Measurements from ENCODE around the gene GATAD2B.
"Not testable (repeated sequence)": the region's sequence is repeated elsewhere in the genome, so short reads cannot be mapped to it uniquely, and the experiment has no call there.

Gene GATAD2B

GRCh38 chr1:153795934-153796785 is 126.6 kb downstream of the GATAD2B start:
- DNase-seq (ENCODE audit: low spot score), result no peak

DNA sequence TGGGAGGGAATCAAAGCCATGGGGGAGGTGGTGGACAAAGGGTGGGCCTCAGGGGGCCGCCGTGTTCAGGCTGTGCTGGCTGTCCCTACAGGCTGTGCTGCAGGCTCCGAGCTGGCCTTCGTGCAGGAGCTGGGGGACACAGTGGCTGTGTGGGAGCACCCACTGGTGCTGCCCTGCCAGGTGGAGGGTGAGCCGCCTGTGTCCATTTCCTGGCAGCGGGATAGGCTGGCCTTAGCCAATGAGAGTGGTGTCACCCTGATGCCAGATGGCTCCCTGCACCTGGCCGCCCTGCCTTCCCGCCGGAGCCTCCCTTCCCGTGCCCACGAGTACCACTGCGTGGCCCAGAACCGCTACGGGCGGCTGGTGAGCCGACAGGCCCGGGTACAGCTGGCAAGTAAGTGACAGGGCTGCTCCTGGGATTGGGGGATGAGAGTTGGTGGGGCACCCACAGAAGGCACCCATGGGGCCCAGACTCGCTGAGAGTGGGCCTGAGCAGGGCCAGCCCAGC is 127.4 kb downstream of the GATAD2B start:
- no peak for DNase-seq (ENCODE audit: low spot score)

DNA sequence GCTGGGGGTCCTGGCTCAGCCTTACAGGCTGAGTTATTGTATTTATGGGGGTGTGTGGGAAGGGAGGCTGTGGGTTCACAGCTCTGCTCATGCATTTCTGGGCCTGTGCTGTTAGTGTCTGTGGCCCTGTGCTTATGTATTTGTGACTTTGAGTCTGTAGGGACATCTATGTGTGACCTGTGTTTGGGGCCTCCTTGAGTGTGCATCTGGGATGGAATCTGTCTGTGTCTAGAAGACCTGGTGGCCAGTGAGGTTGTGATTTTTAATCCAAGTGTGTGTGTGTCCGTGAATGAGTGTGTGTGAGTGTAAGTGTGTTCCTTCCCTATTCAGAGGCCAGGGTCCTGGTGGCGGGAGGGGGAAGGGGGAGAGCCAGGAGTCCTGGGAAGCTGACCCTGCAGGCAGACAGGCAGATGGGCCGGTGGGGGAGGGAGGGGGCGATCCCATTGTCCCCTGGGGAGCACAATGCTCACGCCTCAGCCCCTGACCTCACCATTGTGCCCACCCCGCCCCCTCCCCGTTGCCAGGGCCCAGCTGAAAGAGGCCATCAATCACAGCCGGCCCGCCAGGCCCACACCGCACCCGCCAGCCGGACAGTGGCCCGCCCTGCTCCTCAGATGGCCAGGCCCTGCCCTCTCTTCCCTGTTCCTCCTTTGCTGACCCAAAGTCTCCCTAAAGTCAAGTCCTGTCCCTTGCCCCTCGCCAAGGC is 128.0 kb downstream of the GATAD2B start:
- DNase-seq (ENCODE audit: low spot score), result no peak

DNA sequence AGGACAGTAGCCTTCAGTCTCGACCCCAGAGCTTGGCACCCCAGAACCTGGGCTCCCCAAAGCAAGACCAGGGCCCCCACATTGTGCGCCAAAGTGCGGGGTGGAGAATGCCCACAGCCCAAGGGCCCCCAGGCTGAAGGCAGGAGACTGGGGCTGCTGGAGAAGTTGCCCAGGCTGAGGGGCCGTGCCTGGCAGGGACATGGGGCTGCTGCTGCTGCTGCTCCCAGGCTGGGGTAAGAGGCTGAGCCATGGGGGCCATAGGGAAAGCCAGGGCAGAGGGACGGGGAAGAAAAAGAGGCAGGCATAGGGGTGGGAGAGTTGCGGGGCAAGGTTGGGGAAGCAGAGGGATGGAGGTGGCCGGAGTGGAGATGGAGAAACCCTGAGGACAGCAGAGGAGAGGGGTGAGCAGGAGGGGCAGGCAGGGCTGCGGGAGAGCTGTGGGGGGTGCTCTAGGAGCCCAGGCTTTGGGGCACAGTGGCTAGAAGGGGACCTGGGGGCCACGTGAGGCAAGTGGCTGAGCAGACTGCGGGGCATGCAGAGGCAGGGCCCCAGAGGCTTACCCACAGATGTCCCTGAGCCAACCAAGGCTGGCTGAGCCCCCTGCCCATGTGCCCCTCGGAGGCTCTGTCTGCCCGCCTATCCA is 128.7 kb downstream of the GATAD2B start:
- no peak for DNase-seq (ENCODE audit: low spot score)

DNA sequence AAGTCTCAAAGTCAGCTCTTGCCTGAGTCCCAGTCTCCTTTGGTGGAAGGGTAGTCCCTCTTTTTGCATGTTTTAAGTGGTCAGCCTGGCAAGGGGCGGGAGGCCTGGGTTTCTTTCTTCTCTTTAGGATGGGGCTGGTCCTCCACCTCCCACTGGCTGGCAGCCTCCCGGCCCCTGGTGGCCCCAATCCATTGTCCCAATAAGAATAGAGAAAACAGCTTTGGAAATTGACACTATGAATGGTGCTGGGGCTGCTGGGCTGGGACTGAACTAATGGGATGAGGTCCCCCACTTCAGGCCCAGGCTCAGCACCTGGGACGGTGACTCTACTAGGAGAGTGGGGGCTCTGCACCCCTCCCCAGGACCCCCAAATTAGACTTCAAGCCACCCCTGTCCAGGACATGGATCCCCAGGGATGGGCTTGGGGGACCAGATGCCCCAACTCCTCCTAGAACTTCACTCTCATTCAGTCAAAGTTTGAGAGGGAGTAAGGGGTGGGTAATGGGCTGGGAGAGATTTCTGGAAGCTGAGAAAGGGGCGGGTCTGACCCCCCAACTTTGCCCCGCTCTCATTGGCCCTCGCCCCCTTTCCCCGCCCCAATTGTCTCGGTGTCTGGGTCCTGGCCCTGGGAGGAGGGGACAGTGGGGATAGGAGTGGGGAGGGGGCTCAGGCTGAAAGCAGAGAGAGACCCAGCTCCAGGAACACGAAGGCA is 129.4 kb downstream of the GATAD2B start:
- no peak for DNase-seq (ENCODE audit: low spot score)

DNA sequence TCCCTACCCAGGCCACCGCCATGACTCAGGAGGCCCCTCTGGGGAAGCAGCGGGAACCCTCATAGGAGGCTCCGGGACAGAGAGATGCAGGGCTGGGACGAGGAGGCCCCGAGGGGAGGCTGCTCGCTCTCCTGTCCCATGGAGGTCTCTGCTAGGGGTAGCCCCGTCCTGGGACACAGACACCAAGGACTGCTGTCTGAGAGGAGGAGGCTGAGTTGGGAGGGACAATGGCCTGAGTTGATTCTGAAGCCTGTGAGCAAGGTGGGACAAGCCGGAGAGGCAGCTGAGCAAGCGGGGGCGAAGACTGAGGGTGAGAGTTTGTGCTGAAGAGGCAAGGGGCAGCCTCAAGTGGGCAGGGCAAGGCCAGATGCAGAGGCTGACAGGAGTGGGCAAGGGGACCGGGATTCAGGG is 130.1 kb downstream of the GATAD2B start:
- DNase-seq (ENCODE audit: low spot score), result no peak

- DNase-seq (ENCODE audit: low spot score), result no peak
These were observed 131.0 kb downstream of the GATAD2B start for GRCh38 chr1:153791648-153792253.

- peak; percentile 80 for DNase-seq (ENCODE audit: low spot score)
These were observed 131.7 kb downstream of the GATAD2B start for GRCh38 chr1:153790966-153791647.

- DNase-seq (ENCODE audit: low spot score), result peak; percentile 86
These were observed 132.3 kb downstream of the GATAD2B start for GRCh38 chr1:153790313-153790965.

DNA sequence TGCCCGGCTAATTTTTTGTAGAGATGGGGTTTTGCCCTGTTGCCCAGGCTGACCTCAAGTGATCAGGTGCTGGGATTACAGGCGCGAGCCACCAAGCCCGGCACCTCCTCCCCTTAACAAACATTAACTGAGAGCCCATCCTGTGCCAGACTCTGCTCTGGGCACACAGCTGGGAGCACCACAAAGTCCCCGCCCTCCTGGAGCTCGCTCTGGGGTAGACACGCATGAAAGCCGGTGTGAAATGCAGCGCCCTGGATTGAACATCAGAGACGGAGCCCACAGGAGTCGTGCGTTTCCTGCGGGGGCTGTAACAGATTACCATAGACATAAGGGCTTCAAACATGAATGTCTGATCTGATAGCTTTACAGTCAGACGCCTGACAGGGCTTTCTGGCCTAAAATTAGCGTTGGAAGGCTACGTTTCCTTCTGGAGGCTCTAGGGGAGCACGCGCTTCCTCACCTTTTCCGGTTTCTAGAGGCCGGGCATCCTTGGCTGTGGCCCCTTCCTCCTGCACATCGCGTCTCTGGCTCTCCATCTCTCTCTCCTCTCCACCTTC is 133.2 kb downstream of the GATAD2B start:
- no peak for DNase-seq (ENCODE audit: low spot score)

GRCh38 chr1:153786038-153786790 is 136.6 kb downstream of the GATAD2B start:
- no peak for DNase-seq (ENCODE audit: low spot score)

GRCh38 chr1:153783233-153784190 is 139.3 kb downstream of the GATAD2B start:
- DNase-seq (ENCODE audit: low spot score), result peak; percentile 93

DNA sequence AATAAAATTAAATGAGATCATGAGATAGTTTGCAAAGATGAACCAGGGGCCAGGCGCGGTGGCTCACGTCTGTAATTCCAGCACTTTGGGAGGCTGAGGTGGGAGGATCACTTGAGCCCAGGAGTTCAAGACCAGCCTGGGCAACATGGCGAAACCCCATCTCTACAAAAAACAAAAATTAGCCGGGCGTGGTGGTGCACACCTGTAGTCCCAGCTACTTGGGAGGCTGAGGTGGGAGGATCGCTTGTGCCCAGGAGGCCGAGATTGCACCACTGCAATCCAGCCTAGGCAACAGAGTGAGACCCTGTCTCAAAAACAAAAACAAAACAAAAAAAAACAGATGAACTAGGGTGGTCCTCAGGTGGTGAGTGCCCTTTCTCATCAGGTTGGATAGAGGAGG is 140.1 kb downstream of the GATAD2B start:
- DNase-seq (ENCODE audit: low spot score), result not testable (repeated sequence)

GRCh38 chr1:153780551-153780950 is 142.2 kb downstream of the GATAD2B start:
- DNase-seq (ENCODE audit: low spot score), result no peak

DNA sequence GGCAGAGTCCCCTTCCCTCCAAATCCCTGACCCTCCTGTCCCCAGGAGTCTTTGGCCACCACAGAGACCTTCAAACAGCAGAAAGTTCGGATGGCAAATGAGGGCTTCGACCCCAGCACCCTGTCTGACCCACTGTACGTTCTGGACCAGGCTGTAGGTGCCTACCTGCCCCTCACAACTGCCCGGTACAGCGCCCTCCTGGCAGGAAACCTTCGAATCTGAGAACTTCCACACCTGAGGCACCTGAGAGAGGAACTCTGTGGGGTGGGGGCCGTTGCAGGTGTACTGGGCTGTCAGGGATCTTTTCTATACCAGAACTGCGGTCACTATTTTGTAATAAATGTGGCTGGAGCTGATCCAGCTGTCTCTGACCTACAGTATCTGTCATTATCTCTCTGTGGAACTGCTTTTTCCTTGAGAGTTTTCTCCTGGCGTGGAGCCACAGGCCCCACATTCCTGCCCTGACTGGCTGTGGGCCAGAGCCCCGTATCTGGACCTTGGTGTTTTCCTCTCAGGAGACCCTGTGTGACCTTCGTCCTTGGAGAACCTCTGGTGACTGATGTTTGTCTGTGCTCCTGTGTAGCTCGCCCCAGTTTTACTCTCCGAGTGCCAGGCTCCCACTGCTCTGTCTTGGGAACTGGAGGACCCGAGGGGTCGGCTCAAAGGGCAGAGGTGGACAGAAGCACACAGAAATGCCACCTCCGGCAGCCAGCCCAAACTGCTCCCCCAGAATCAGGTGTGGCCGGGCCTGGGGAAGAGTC is 142.8 kb downstream of the GATAD2B start:
- DNase-seq (ENCODE audit: low spot score), result no peak

DNA sequence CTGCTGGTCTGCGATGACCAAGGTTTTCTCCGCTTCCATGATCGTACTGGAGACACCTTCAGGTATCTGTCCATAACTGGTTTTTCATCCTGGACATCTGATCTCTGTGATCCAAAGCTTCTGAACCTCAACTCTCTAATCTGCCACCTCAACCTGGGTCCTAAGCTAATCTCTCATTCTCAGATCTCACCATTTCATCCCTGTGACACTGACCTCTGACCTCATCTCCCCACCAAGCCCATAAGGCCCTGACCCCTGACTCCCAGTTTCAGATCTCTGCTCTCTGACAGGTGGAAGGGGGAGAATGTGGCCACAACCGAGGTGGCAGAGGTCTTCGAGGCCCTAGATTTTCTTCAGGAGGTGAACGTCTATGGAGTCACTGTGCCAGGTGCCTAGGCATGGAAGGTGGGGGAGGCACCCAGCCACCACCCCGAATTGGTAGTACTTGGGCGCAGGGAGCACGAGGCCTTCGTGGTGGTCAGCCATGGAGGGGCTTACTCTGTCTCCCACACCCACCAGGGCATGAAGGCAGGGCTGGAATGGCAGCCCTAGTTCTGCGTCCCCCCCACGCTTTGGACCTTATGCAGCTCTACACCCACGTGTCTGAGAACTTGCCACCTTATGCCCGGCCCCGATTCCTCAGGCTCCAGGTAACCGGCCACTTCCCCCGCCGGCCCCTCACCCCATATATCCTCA is 143.8 kb downstream of the GATAD2B start:
- no peak for DNase-seq (ENCODE audit: low spot score)
